Esophagus muscularis mucosa (tissue), 4 donors: Measurements from ENCODE around the gene PLXNC1.

Experiments used
- EP300 ChIP-seq: sonication (generic); formaldehyde crosslinking; IDR thresholded peaks from one replicate; pipeline ENCODE4 v1.6.1; 2017; ENCODE audit warnings: antibody characterized with exemption
- POLR2A ChIP-seq: fragments of 450-650 bp; IDR thresholded peaks from one replicate; pipeline ENCODE4 v1.6.1; 2017; ENCODE audit warnings: antibody characterized with exemption, moderate library complexity, mild to moderate bottlenecking, low read depth
- POLR2AphosphoS5 ChIP-seq, 2 donors: sonication (generic); formaldehyde crosslinking; IDR thresholded peaks; one replicate each; pipeline ENCODE4 v1.6.1; 2017; ENCODE audit warnings: antibody characterized with exemption in 2 of 2
- TF ChIP-seq, protein P1 (sequence below), 3 experiments: fragments of 200-600 bp in 2 of 3; fragments of 450-650 bp in 1 of 3; sonication (generic) in 2 of 3; IDR thresholded peaks; one replicate each; pipeline ENCODE4 v1.5.1; 2017 to 2019; ENCODE audit warnings: antibody characterized with exemption in 3 of 3, mild to moderate bottlenecking in 2 of 3, moderate library complexity in 1 of 3

DNA sequence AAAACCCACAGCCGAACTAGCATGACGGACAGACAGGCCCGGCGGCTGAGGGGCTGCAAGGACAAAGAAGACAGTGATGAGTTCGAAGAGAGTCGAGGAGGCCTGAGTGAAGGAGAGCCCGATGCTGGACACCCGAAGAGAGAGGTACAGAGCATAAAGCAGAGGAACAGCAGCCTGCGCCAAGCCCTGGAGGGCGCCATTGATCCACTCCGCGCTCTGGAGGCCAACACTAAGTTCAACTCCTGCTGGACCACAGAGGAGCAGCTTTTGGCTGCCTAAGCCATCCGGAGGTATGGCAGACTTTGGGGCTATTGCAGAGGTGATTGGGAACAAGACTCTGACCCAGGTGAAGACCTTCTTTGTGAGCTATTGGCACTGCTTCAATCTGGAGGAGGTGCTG is 7.8 kb upstream of the PLXNC1 start:
- TF ChIP-seq, protein P1, sequence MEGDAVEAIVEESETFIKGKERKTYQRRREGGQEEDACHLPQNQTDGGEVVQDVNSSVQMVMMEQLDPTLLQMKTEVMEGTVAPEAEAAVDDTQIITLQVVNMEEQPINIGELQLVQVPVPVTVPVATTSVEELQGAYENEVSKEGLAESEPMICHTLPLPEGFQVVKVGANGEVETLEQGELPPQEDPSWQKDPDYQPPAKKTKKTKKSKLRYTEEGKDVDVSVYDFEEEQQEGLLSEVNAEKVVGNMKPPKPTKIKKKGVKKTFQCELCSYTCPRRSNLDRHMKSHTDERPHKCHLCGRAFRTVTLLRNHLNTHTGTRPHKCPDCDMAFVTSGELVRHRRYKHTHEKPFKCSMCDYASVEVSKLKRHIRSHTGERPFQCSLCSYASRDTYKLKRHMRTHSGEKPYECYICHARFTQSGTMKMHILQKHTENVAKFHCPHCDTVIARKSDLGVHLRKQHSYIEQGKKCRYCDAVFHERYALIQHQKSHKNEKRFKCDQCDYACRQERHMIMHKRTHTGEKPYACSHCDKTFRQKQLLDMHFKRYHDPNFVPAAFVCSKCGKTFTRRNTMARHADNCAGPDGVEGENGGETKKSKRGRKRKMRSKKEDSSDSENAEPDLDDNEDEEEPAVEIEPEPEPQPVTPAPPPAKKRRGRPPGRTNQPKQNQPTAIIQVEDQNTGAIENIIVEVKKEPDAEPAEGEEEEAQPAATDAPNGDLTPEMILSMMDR (IDR thresholded peaks at IDR 0.05): no peak
- TF ChIP-seq POLR2AphosphoS5 (IDR thresholded peaks at IDR 0.05) (no peak), POLR2A (no peak), EP300 (no peak)
